SU-DHL-6 (cell line): ENCODE measurements around the gene PTBP3.

Experiments used
- CTCF ChIP-seq: fragments of 200-600 bp; sonication (generic); IDR thresholded peaks from one replicate; pipeline ENCODE4 v1.5.1; 2017; ENCODE audit warnings: antibody characterized with exemption, mild to moderate bottlenecking, low read length, moderate library complexity; ENCODE audit not compliant: insufficient read depth, poor library complexity, severe bottlenecking
- EZH2phosphoT487 ChIP-seq: fragments of 200-600 bp; sonication (generic), shearing (Covaris generic); conservative IDR thresholded peaks from 2 replicates; pipeline ENCODE4 v1.6.1; 2018; ENCODE audit warnings: mild to moderate bottlenecking, antibody characterized with exemption, low read length, moderate library complexity, mixed read lengths

- TF ChIP-seq CTCF (no peak), EZH2phosphoT487 (no peak)
Measured at GRCh38 chr9:112338561-112338960, 5.1 kb upstream of the PTBP3 start.
